ENCODE measurements around the gene PIK3AP1. TPM values are rescaled to one million over a fixed set of nuclear protein-coding genes. Genes with fewer than 3 reads are reported as not detected.
"Not testable (repeated sequence)": the region's sequence is repeated elsewhere in the genome, so short reads cannot be mapped to it uniquely, and the experiment has no call there.

PIK3AP1 gene
- total RNA-seq, 1 experiment from 2014 or later = 1.6 TPM

DNA sequence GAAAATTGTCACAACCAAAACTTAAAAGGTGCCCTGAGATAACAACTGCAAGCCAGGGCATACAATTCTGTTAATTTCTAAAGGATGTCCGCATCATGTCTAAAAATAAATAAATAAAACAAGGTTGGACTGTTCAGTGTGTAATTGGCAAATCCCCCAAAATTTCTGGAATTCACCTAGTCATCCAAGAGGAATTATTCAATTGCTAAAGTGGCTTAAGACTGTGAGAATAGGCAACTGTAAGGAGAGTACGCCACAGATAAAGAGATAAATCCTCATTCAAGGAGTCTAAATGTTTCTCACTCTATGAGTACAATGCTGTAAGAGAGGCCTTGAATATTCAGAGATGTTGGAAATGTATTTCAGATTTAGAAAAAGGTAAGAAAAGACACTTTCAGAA lies 37.2 kb downstream of the PIK3AP1 start:
- Histone ChIP-seq H3K36me3 (ENCODE audit: control insufficient read depth, insufficient read depth, low read length) (no peaks in the 10 kb centered on the region), H3K4me3 (ENCODE audit: low read depth, low read length) (no peak overlapping the region), H3K4me1 (no peaks in the 10 kb centered on the region), H3K9me3 (no peaks in the 10 kb centered on the region), H3K27me3 (replicated peaks; ENCODE audit: control insufficient read depth, insufficient read depth, low read length) (no peaks in the 10 kb centered on the region)
- Mint-ChIP-seq H3K4me1 (ENCODE audit: low read depth, unreplicated experiment) (no peaks in the 10 kb centered on the region), H3K36me3 (ENCODE audit: insufficient read depth, unreplicated experiment) (no peaks in the 10 kb centered on the region), H3K27ac (ENCODE audit: unreplicated experiment) (no peak overlapping the region), H3K9me3 (ENCODE audit: unreplicated experiment) (no peaks in the 10 kb centered on the region), H3K27me3 (ENCODE audit: insufficient read depth, unreplicated experiment) (no peaks in the 10 kb centered on the region), H3K4me3 (ENCODE audit: unreplicated experiment) (no peak overlapping the region)
- intact Hi-C loops (cut with micrococcal nuclease; ENCODE audit: unreplicated experiment) = no loop called here
- no TSS peak for BruUV-seq (replicated peaks)
- DNase-seq = no peak
- TF ChIP-seq, protein P1, sequence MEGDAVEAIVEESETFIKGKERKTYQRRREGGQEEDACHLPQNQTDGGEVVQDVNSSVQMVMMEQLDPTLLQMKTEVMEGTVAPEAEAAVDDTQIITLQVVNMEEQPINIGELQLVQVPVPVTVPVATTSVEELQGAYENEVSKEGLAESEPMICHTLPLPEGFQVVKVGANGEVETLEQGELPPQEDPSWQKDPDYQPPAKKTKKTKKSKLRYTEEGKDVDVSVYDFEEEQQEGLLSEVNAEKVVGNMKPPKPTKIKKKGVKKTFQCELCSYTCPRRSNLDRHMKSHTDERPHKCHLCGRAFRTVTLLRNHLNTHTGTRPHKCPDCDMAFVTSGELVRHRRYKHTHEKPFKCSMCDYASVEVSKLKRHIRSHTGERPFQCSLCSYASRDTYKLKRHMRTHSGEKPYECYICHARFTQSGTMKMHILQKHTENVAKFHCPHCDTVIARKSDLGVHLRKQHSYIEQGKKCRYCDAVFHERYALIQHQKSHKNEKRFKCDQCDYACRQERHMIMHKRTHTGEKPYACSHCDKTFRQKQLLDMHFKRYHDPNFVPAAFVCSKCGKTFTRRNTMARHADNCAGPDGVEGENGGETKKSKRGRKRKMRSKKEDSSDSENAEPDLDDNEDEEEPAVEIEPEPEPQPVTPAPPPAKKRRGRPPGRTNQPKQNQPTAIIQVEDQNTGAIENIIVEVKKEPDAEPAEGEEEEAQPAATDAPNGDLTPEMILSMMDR (IDR thresholded peaks at IDR 0.05; ENCODE audit: insufficient read depth in 1 of 2, low read depth in 1 of 2, low read length in 1 of 2, severe bottlenecking in 1 of 2, unreplicated experiment in 1 of 2) = no peak
- CTCF ChIA-PET = no interaction called here
- POLR2A ChIA-PET = no interaction called here

DNA sequence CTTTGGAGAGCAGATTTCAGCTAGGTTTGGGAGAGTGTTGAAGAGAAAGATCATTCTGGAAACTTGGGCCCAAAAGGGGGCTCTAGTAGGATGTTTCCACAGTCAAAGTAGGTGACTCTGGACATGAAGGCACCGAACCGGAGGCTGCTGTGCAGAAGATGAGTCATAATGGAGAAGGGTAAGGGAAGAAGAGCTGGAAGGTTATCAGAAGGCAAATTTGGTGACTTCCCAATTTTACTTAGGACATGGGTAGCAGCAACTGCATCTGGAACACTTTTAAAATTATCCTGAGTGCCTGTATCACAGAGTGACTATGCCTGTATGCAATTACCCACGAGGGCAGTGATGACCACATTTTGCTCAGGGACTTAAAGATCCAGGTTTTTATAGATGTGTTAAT lies 38.8 kb downstream of the PIK3AP1 start:
- H3K36me3 Mint-ChIP-seq (ENCODE audit: insufficient read depth, unreplicated experiment) = no peaks in the 10 kb centered on the region
- CTCF ChIA-PET = no interaction called here
- no peaks in the 10 kb centered on the region for H3K9me3 ChIP-seq
- peaks cover 12% of the 10 kb centered on the region for H3K4me1 ChIP-seq
- H3K27me3 ChIP-seq (replicated peaks; ENCODE audit: control insufficient read depth, insufficient read depth, low read length) = no peaks in the 10 kb centered on the region
- no peaks in the 10 kb centered on the region for H3K9me3 Mint-ChIP-seq (ENCODE audit: unreplicated experiment)
- no peak for DNase-seq
- no peaks in the 10 kb centered on the region for H3K36me3 ChIP-seq (ENCODE audit: control insufficient read depth, insufficient read depth, low read length)
- POLR2A ChIA-PET = no interaction called here
- H3K4me1 Mint-ChIP-seq (ENCODE audit: low read depth, unreplicated experiment) = peaks cover 9% of the 10 kb centered on the region
- TF ChIP-seq, protein P1 (IDR thresholded peaks at IDR 0.05; ENCODE audit: insufficient read depth in 1 of 2, low read depth in 1 of 2, low read length in 1 of 2, severe bottlenecking in 1 of 2, unreplicated experiment in 1 of 2) = no peak
- intact Hi-C loops (cut with micrococcal nuclease; ENCODE audit: unreplicated experiment) = no loop called here
- H3K27me3 Mint-ChIP-seq (ENCODE audit: insufficient read depth, unreplicated experiment) = no peaks in the 10 kb centered on the region
- BruUV-seq (replicated peaks) = no TSS peak
- H3K4me3 Mint-ChIP-seq (ENCODE audit: unreplicated experiment) = no peak overlapping the region
- H3K4me3 ChIP-seq (ENCODE audit: low read depth, low read length) = no peak overlapping the region
- no peak overlapping the region for H3K27ac Mint-ChIP-seq (ENCODE audit: unreplicated experiment)

DNA sequence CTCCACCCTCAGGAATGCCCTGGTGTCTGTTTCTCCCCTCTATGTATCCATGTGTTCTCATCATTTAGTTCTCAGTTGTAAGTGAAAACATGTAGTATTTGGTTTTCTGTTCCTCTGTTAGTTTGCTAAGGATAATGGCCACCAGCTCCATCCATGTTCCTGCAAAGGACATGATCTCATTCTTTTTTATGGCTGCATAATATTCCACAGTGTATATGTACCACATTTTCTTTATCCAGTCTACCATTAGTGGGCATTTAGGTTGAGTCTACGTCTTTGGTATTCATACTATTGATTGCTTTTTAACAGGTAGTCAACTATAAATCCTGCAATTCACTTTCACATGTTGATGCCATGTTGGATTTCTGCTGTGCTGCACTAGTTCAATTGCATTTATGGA lies 39.9 kb downstream of the PIK3AP1 start:
- H3K9me3 ChIP-seq; CTCF ChIA-PET; H3K27me3 Mint-ChIP-seq (ENCODE audit: insufficient read depth, unreplicated experiment); H3K4me3 ChIP-seq (ENCODE audit: low read depth, low read length); H3K4me3 Mint-ChIP-seq (ENCODE audit: unreplicated experiment); H3K27ac Mint-ChIP-seq (ENCODE audit: unreplicated experiment); H3K36me3 Mint-ChIP-seq (ENCODE audit: insufficient read depth, unreplicated experiment); H3K4me1 Mint-ChIP-seq (ENCODE audit: low read depth, unreplicated experiment); DNase-seq; POLR2A ChIA-PET; BruUV-seq (replicated peaks); H3K9me3 Mint-ChIP-seq (ENCODE audit: unreplicated experiment); H3K27me3 ChIP-seq (replicated peaks; ENCODE audit: control insufficient read depth, insufficient read depth, low read length); intact Hi-C loops (cut with micrococcal nuclease; ENCODE audit: unreplicated experiment); H3K36me3 ChIP-seq (ENCODE audit: control insufficient read depth, insufficient read depth, low read length): not testable (repeated sequence)
- H3K4me1 ChIP-seq = peaks cover 19% of the 10 kb centered on the region

DNA sequence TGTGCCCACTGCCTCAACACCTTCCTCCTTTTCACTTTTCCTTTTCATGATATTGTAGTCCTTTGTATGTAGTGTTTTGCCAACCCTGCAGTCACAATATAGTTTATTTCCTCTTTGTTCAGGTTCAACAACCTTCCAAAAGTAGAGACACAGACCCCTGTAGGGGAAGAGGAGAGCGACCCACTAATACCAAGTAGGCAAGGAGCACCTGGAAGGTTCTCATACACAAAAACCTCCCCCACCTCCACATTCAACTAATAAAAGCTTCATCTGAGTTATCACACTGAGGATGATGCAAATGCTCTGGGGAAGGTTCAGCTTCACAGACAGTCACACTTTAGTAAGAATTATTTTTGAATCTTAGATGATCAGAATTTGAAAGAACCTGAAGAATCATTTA lies 41.6 kb downstream of the PIK3AP1 start:
- Mint-ChIP-seq H3K36me3 (ENCODE audit: insufficient read depth, unreplicated experiment) (no peaks in the 10 kb centered on the region), H3K4me1 (ENCODE audit: low read depth, unreplicated experiment) (peaks cover 17% of the 10 kb centered on the region), H3K9me3 (ENCODE audit: unreplicated experiment) (no peaks in the 10 kb centered on the region), H3K27ac (ENCODE audit: unreplicated experiment) (no peak overlapping the region), H3K27me3 (ENCODE audit: insufficient read depth, unreplicated experiment) (no peaks in the 10 kb centered on the region), H3K4me3 (ENCODE audit: unreplicated experiment) (no peak overlapping the region)
- POLR2A ChIA-PET = no interaction called here
- Histone ChIP-seq H3K36me3 (ENCODE audit: control insufficient read depth, insufficient read depth, low read length) (no peaks in the 10 kb centered on the region), H3K9me3 (no peaks in the 10 kb centered on the region), H3K27me3 (replicated peaks; ENCODE audit: control insufficient read depth, insufficient read depth, low read length) (no peaks in the 10 kb centered on the region), H3K4me1 (peaks cover 35% of the 10 kb centered on the region), H3K4me3 (ENCODE audit: low read depth, low read length) (no peak overlapping the region)
- TF ChIP-seq, protein P1 (IDR thresholded peaks at IDR 0.05; ENCODE audit: insufficient read depth in 1 of 2, low read depth in 1 of 2, low read length in 1 of 2, severe bottlenecking in 1 of 2, unreplicated experiment in 1 of 2) = no peak
- CTCF ChIA-PET = no interaction called here
- BruUV-seq (replicated peaks) = no TSS peak
- DNase-seq = no peak
- intact Hi-C loops (cut with micrococcal nuclease; ENCODE audit: unreplicated experiment) = no loop called here

Data from Caco-2 (cell line).